Stimulated activated CD4-positive, alpha-beta T cell treated with anti-CD3 and anti-CD28 coated beads, Interleukin-12 subunit alpha, Interleukin-12 subunit beta, amount 100 ng/mL, for 24 hours (primary cell): ENCODE results near the gene CGB1.
"Not testable (repeated sequence)": the region's sequence is repeated elsewhere in the genome, so short reads cannot be mapped to it uniquely, and the experiment has no call there.

Experiments used
- DNase-seq, 2 experiments: peaks; one replicate each; pipeline ENCODE4 v3.0.0-alpha.2; 2020; ENCODE audit warnings: low read depth in 2 of 2

CGB1 gene

DNA sequence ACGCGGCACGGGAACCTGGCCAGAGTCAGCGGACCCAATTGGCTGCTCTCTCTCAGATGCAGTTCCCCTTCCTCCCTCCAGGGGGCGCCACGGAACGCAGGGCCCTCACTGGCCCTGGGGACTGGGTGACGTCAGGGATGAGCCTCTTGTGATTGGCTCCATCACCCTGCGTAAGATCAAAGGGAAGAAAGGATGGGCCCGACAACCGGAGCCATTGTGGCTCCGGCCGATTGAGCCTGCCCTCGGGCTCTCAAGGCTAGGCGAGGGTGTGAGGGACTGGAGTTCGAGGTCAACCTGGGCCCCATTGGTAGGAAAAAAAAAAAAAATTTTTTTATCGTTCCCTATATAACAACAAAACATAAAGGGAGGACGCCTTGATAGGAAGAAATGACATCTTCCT, at the start of gene CGB1:
CGB1 (minus strand) TSS at position 81 of the 400 bp plus-strand sequence. CDS start 184 bp downstream, outside the sequence.
- peak in 1 of 2 experiments; percentile 46 for DNase-seq

GRCh38 chr19:49086296-49086695, 49.6 kb upstream of the CGB1 start:
- no peak for DNase-seq

- DNase-seq, result no peak
Observed at GRCh38 chr19:49085868-49086232, 49.2 kb upstream of the CGB1 start.

DNA sequence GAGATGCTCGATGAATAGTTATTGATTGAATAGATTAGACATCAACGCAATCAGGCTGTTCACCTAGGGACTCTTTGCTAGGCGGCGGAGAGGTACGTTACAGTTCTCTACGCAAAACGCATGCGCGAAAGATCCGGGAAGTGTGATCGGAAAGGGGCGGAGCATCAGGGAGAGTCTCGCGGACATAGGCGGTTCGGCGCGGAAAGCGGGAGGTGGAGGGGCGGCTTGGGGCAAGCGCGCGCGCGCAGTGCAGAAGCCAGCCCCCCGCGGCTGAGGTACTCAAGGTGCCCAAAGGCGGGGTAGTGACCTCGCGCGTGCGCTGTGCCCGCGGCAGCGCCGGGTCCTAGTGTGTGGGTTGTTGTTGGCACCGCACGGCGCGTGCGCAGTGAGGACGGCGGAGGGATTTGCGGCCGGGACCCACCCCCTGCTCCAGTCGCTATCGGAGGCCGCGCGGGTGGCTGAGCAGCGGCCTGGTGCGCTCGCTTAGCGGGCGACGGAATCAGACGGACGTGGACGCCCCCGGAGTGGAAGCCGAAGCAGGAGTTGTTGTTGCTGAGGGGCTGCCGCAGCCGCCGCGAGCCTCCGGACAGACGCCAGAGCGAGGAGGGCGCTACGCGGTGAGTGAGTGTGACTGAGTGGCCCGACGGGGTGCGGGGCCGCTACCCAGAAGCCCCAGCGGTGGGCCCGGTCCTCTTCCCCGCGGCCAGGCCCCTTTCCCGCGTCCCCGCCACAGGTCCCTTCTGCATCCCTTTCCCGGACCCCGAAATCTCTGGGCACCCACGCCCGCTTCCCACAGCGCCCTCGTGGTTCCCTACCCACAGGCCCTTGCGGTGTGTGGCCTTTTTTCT, 48.5 kb upstream of the CGB1 start, which contains the start of gene SNRNP70:
SNRNP70 (plus strand) TSS at position 432 of the 848 bp plus-strand sequence. CDS start 964 bp downstream, outside the sequence.
- peak; percentile 97 to 98 for DNase-seq

DNA sequence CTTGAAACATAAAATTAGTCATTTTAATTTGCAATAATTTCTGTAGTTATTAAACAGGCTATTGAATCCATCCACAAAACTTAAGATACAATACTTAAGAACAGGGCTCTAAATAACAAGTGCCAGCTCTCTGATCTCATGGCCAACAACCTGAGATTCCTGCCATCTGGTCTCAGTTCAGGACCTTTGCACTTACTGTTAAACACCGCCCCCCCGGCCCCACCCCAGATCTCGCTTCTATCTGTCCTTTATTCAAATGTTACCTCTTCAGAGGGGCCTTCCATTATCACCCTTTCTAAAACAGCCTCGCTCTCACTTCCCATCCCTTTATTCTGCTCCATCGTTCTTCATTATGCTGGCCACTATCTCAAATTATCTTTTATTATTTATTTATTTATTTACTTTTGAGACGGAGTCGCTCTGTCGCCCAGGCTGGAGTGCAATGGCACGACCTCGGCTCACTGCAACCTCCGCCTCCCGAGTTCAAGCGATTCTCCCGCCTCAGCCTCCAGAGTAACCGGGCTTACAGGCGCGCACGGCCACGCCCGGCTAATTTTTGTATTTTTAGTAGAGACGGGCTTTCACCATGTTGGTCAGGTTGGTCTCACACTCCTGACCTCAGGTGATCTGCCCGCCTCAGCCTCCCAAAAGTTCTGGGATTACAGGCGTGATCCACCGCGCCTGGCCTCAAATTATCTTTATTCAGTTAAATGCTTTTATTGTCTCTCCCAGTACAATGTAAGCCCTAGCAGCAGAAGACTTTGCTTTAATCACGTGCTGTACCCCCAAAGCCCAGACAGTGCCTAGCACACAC, 47.7 kb upstream of the CGB1 start:
- DNase-seq, result no peak

- no peak for DNase-seq
Observed at GRCh38 chr19:49081273-49081672, 44.6 kb upstream of the CGB1 start.

DNA sequence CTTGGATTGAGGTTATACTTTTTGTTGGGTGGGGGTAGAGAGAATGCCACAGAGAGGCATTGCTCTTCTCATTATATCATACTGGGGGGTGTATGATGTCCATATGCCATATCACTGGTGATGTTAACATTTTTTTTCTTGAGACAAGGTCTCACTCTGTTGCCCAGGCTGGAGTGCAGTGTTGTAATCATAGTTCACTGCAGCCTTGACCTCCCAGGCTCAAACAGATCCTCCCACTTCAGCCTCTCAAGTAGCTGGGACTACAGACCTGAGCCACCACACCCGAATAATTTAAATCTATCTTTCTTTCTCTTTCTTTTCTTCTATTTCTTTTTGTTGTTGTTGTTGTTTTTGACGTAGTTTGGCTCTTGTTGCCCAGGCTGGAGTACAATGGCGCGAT, 43.7 kb upstream of the CGB1 start:
- DNase-seq, result no peak

DNA sequence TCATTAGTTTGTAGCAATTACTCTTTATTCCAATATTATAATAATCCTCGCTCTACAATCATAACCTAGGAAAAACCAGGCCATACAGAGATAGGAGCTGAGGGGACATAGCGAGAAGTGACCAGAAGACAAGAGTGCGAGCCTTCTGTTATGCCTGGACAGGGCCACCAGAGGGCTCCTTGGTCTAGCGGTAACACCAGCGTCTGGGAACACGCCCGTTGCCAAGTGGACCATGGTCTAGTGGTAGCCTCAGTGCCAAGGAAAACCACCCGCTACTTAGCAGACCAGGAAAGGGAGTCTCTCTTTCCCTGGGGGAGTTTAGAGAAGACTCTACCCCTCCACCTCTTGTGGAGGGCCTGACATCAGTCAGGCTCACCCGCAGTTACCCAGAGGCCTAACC, 38.2 kb upstream of the CGB1 start:
- not testable (repeated sequence) for DNase-seq

DNA sequence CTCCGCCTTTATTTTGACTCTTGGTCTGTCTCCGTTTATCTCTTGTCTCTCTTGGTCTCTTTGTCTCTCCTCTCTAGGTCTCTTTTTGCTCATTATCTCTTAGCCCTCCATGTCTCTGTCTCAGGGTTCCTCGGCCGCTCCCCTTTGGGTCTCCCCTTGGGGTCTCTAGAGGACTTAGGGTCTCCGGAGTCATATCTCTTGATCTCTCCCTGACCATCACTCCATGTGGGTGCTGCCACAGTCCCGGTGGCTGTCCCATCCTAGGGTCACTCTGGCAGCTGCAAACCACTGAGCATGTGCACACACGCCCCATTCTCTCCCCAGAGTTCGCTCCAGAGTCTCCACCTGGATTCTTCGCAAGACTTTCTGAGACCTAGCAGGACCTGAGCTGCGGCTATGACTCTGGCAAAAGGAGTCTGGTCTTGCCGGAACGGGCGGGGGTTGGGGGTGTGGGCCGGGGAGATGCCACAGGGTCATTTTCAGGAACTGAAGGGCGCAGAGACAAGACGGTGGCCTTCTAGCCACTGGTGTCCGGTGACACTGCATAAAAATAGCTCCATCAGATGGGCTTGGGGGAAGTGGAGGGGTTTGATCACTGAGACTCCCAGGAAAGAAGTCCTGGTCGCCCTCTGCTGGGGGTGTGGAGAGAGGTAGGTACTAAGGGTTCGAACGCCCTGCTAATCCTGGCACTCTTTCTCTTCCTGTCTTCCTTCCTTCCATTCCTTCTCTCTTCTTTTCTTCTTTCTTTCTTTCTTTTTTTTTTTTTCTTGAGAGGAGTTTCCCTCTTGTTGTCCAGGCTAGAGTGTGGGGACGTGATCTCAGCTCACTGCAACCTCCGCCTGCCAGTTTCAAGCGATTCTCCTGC, 37.1 kb upstream of the CGB1 start:
- no peak for DNase-seq

GRCh38 chr19:49071860-49072547, 35.3 kb upstream of the CGB1 start:
- DNase-seq, result peak in 1 of 2 experiments; percentile 26

GRCh38 chr19:49070416-49070815, 33.7 kb upstream of the CGB1 start:
- DNase-seq, result no peak

DNA sequence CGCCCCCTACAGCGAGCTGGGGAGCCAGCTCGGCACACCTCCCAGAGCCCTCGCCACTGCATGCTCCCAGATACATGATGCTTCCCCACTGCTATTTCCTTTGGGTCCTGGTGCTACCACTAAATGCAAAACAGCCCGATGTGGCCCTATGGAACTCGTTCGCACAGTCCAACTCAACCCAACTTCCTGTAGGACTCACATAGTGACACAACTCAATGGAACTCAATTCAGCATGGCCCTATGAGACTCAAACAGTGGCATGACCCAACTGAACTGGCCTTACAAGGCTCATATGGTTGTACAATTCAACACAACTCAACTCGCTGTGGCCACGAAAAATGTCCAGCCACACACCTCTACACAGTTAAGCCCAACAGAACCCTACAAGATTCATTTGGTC, 32.3 kb upstream of the CGB1 start:
- no peak for DNase-seq

DNA sequence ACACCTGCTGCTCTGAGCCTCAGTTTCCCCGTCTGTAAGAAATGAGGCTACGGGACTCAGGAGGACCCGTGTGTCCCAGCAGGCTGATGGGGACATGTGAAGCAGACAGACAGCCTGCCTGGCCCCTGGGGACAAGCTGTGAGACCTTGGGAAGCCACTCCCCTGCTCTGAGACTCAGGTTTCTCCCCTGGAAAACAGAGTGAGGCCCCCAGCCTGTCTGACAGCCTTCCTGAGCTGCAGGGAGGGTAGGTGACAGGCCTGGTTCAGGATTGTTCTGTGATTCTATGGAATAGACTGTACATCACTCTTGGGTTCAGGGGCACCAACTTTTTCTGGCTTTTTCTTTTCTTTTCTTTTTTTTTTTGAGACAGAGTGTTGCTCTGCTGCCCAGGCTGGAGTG, 30.9 kb upstream of the CGB1 start:
- no peak for DNase-seq

- no peak for DNase-seq
Observed at GRCh38 chr19:49065905-49066512, 29.3 kb upstream of the CGB1 start.

- no peak for DNase-seq
Observed at GRCh38 chr19:49064768-49065611, 28.3 kb upstream of the CGB1 start, which contains the start of gene NTF4. Gene NTF4 (minus strand): TSS chr19:49064818. CDS start chr19:49061997, 2,821 bp downstream.

GRCh38 chr19:49064029-49064629, 27.4 kb upstream of the CGB1 start:
- DNase-seq, result no peak

- DNase-seq, result no peak
Observed at GRCh38 chr19:49061445-49061844, 24.8 kb upstream of the CGB1 start.

- DNase-seq, result no peak
Observed at GRCh38 chr19:49061000-49061399, 24.3 kb upstream of the CGB1 start.

- DNase-seq, result no peak
Observed at GRCh38 chr19:49059053-49059452, 22.4 kb upstream of the CGB1 start.
